ENCODE measurements around the gene JMJD1C.

DNA sequence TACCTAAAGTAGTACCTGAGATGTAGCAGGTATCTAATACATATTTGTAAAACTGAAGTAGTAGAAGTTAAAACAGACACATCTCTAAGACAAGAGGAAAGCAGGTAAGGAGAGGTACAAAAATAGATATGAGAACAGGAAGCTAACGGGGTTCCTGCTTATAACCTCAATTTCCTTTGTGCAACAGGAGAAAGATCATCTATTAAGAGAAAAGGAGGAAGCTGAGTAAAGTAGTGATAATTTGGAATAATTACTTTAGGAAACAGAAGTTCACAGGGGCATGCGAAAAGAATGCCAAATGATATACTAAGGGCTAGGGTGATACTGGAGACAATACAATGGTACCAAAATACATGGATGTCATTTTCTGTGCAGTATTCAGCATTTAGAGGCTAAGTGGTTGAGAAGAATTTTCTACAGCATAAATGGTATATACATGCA, 223.9 kb downstream of the JMJD1C start:
- TF ChIP-seq ZNF274 (IDR thresholded peaks at IDR 0.05; ENCODE audit: low read depth, low read length) (no peak), SUZ12 (IDR thresholded peaks at IDR 0.05; ENCODE audit: extremely low read depth, insufficient read depth, insufficient read length) (no peak)

All from NT2/D1 (cell line).